Loucy (cell line): ENCODE data around the gene ADARB2.

Experiments
- EZH2phosphoT487 ChIP-seq: fragments of 200-600 bp; IDR thresholded peaks from 2 replicates; pipeline ENCODE4 v1.6.1; 2018; ENCODE audit warnings: antibody characterized with exemption, mild to moderate bottlenecking, moderate library complexity, borderline replicate concordance
- TF ChIP-seq, protein P1 (sequence below): fragments of 200-600 bp; sonication (generic); conservative IDR thresholded peaks from 2 replicates; pipeline ENCODE4 v1.5.1; 2014; ENCODE audit warnings: mild to moderate bottlenecking, antibody characterized with exemption, low read length

DNA sequence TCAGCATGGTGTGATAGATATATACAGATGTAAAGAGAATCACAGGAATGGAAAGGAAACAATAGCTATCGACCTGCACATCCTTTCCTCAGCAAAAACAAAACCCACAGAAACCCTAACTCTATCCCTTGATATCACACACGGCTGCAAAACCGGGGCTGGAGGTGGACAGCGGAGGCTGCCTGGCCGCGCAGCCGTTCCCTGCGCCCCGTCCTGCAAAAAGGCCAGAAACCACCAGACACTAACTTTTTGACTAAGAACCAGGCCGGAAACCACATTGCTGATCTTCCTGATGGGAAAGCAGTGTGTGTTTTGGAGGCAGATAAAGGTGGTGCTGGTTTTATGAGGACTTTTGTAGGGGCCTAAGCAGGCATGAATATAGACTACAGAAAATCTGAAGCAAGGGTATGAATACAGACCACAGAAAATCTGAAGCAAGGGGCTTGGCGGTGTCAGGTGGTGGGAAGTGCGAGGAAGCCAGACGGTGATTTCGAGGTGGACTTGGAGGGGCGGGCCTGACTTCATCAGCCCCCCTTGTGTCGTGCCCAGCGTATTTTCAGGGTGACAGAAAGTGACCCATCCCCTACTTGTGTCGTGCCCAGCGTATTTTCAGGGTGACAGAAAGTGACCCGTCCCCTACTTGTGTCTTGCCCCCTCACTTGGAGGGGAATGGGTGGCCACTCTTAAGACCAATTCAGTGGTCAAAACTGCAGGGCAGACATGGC, 557.8 kb downstream of the ADARB2 start:
- TF ChIP-seq, protein P1, sequence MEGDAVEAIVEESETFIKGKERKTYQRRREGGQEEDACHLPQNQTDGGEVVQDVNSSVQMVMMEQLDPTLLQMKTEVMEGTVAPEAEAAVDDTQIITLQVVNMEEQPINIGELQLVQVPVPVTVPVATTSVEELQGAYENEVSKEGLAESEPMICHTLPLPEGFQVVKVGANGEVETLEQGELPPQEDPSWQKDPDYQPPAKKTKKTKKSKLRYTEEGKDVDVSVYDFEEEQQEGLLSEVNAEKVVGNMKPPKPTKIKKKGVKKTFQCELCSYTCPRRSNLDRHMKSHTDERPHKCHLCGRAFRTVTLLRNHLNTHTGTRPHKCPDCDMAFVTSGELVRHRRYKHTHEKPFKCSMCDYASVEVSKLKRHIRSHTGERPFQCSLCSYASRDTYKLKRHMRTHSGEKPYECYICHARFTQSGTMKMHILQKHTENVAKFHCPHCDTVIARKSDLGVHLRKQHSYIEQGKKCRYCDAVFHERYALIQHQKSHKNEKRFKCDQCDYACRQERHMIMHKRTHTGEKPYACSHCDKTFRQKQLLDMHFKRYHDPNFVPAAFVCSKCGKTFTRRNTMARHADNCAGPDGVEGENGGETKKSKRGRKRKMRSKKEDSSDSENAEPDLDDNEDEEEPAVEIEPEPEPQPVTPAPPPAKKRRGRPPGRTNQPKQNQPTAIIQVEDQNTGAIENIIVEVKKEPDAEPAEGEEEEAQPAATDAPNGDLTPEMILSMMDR, result no peak
- TF ChIP-seq EZH2phosphoT487, result no peak
